ENCODE results near the gene CDIP1. TPM values are rescaled to one million over a fixed set of nuclear protein-coding genes. Genes with fewer than 3 reads are reported as not detected.

The CDIP1 gene
- total RNA-seq, 1 donor from 2014 or later, result 64.7 TPM

DNA sequence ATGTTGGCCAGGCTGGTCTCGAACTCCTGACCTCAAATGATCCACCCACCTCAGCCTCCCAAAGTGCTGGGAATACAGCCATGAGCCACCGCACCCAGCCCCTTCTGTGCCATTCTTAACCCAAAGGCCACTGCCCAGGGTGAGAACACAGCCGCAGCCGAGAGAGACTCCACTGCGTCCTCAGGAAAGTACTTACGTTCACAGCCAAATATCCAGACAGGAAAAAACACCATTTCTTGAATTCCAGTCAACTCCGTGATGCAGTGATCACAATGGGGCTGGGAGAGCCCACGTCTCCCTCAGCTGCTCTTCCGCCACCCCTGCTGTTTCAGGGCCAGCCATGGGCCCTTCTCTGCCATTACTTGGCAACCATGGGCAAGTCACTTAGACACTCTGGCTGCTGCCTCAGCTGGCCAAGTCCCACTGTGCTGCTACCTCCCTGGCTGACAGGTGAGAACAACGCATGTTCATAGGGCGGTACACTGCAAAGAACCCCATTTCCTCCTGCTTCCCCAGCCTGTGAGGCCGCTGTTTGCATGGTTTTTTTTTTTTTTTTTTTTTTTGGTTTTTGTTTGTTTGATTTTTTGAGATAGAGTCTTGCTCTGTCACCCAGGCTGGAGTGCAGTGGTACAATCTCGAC, 4.3 kb downstream of the CDIP1 start:
- H3K4me3 ChIP-seq (ENCODE audit: insufficient read depth, low read depth, low read length), result no peak overlapping the region
- H3K9ac ChIP-seq (ENCODE audit: low read length), result no peak overlapping the region
- H3K4me1 ChIP-seq (ENCODE audit: insufficient read depth, low read length), result peaks cover 5% of the 10 kb centered on the region
- H3K27me3 Mint-ChIP-seq (ENCODE audit: low read depth, unreplicated experiment), result no peaks in the 10 kb centered on the region
- no peak for FAIRE-seq
- H3K9me3 Mint-ChIP-seq (ENCODE audit: unreplicated experiment), result no peaks in the 10 kb centered on the region
- no peak overlapping the region for H2AFZ ChIP-seq (ENCODE audit: low read depth, low read length)
- H3K79me2 ChIP-seq (ENCODE audit: insufficient read depth, low read length), result peaks cover 33% of the 10 kb centered on the region
- peaks cover 26% of the 10 kb centered on the region for H3K36me3 Mint-ChIP-seq (ENCODE audit: low read depth, unreplicated experiment)
- DNase-seq (ENCODE audit: low read depth), result no peak
- H4K20me1 ChIP-seq (ENCODE audit: insufficient read depth, low read length), result peaks cover 37% of the 10 kb centered on the region
- peak overlapping the region; percentile 26 for H3K27ac Mint-ChIP-seq (ENCODE audit: unreplicated experiment)
- H3K9me3 ChIP-seq (ENCODE audit: insufficient read depth, low read depth, low read length), result peaks cover 5% of the 10 kb centered on the region
- H3K4me1 Mint-ChIP-seq (ENCODE audit: low read depth, unreplicated experiment), result peaks cover 21% of the 10 kb centered on the region
- no peaks in the 10 kb centered on the region for H3K27me3 ChIP-seq (ENCODE audit: insufficient read depth, low read length)
- H3K27ac ChIP-seq (ENCODE audit: low read depth, low read length), result no peak overlapping the region
- H3K4me2 ChIP-seq (ENCODE audit: low read length), result no peak overlapping the region
- H3K4me3 Mint-ChIP-seq (ENCODE audit: unreplicated experiment), result no peak overlapping the region
- no peak for TF ChIP-seq CTCF (IDR thresholded peaks at IDR 0.05; ENCODE audit: insufficient read depth, low read depth, low read length)
- TF ChIP-seq EZH2 (IDR thresholded peaks at IDR 0.05; ENCODE audit: insufficient read depth, low read length), result no peak
- no peaks in the 10 kb centered on the region for H3K36me3 ChIP-seq (ENCODE audit: insufficient read depth, low read length)

DNA sequence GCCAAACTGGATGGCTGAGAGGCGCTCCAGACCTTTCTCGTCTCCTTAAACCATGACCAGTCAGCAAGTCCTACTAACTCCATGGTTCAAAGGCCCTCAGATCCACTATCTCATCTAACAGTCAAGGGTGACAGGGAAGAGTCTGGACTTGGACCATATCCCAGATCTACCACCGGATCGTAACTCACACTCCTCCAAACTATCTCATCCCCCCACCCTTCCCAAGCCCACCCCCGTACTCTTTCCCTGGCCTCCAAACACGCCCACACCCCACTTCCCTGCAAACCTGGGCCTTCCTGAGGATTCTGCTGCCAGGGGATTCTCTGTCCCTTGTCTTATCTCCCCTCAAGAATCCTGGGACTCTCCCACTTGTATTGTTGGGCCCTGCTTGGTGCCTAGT, 5.1 kb downstream of the CDIP1 start:
- Histone ChIP-seq H3K4me1 (ENCODE audit: insufficient read depth, low read length) (peaks cover 11% of the 10 kb centered on the region), H3K9me3 (ENCODE audit: insufficient read depth, low read depth, low read length) (no peaks in the 10 kb centered on the region), H3K9ac (ENCODE audit: low read length) (no peak overlapping the region), H3K79me2 (ENCODE audit: insufficient read depth, low read length) (peaks cover 33% of the 10 kb centered on the region), H4K20me1 (ENCODE audit: insufficient read depth, low read length) (peaks cover 41% of the 10 kb centered on the region), H3K36me3 (ENCODE audit: insufficient read depth, low read length) (no peaks in the 10 kb centered on the region), H3K4me2 (ENCODE audit: low read length) (no peak overlapping the region), H3K27me3 (ENCODE audit: insufficient read depth, low read length) (no peaks in the 10 kb centered on the region), H2AFZ (ENCODE audit: low read depth, low read length) (no peak overlapping the region), H3K4me3 (ENCODE audit: insufficient read depth, low read depth, low read length) (no peak overlapping the region), H3K27ac (ENCODE audit: low read depth, low read length) (no peak overlapping the region)
- DNase-seq (ENCODE audit: low read depth) (no peak), FAIRE-seq (no peak)
- Mint-ChIP-seq H3K27ac (ENCODE audit: unreplicated experiment) (peak overlapping the region; percentile 58), H3K4me3 (ENCODE audit: unreplicated experiment) (no peak overlapping the region), H3K27me3 (ENCODE audit: low read depth, unreplicated experiment) (no peaks in the 10 kb centered on the region), H3K9me3 (ENCODE audit: unreplicated experiment) (no peaks in the 10 kb centered on the region), H3K36me3 (ENCODE audit: low read depth, unreplicated experiment) (peaks cover 26% of the 10 kb centered on the region), H3K4me1 (ENCODE audit: low read depth, unreplicated experiment) (peaks cover 26% of the 10 kb centered on the region)
- TF ChIP-seq EZH2 (IDR thresholded peaks at IDR 0.05; ENCODE audit: insufficient read depth, low read length), result no peak

DNA sequence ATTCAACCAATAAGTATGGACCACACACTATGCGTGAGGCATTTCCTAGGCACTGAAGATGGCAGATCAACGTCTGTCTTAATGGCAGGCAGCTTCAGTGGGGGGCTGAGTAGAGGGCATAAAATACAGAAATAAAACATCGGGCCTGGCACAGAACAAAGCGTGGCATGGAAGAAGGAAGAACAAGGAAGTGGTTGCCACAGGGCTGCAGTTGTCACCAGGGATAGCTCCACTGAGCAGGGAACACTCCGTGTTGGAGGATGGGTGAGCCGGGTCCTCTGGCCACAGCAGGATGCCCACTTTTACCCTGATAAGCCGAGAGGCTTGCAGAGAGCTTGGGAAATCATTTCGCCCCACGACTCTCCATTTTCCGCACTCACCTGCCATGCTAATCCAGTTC, 6.3 kb downstream of the CDIP1 start:
- no peaks in the 10 kb centered on the region for H3K27me3 ChIP-seq (ENCODE audit: insufficient read depth, low read length)
- no peak overlapping the region for H3K4me3 ChIP-seq (ENCODE audit: insufficient read depth, low read depth, low read length)
- H3K4me2 ChIP-seq (ENCODE audit: low read length), result no peak overlapping the region
- peaks cover 26% of the 10 kb centered on the region for H3K36me3 Mint-ChIP-seq (ENCODE audit: low read depth, unreplicated experiment)
- H4K20me1 ChIP-seq (ENCODE audit: insufficient read depth, low read length), result peaks cover 41% of the 10 kb centered on the region
- H3K9ac ChIP-seq (ENCODE audit: low read length), result no peak overlapping the region
- peaks cover 33% of the 10 kb centered on the region for H3K4me1 Mint-ChIP-seq (ENCODE audit: low read depth, unreplicated experiment)
- H3K79me2 ChIP-seq (ENCODE audit: insufficient read depth, low read length), result peaks cover 26% of the 10 kb centered on the region
- H3K4me3 Mint-ChIP-seq (ENCODE audit: unreplicated experiment), result no peak overlapping the region
- H3K9me3 ChIP-seq (ENCODE audit: insufficient read depth, low read depth, low read length), result no peaks in the 10 kb centered on the region
- no peaks in the 10 kb centered on the region for H3K36me3 ChIP-seq (ENCODE audit: insufficient read depth, low read length)
- no peak overlapping the region for H2AFZ ChIP-seq (ENCODE audit: low read depth, low read length)
- FAIRE-seq (no peak), DNase-seq (ENCODE audit: low read depth) (no peak)
- TF ChIP-seq EZH2 (IDR thresholded peaks at IDR 0.05; ENCODE audit: insufficient read depth, low read length) (no peak), CTCF (IDR thresholded peaks at IDR 0.05; ENCODE audit: insufficient read depth, low read depth, low read length) (no peak)
- no peaks in the 10 kb centered on the region for H3K27me3 Mint-ChIP-seq (ENCODE audit: low read depth, unreplicated experiment)
- H3K27ac Mint-ChIP-seq (ENCODE audit: unreplicated experiment), result no peak overlapping the region
- H3K4me1 ChIP-seq (ENCODE audit: insufficient read depth, low read length), result peaks cover 11% of the 10 kb centered on the region
- no peaks in the 10 kb centered on the region for H3K9me3 Mint-ChIP-seq (ENCODE audit: unreplicated experiment)
- H3K27ac ChIP-seq (ENCODE audit: low read depth, low read length), result no peak overlapping the region
